Measurements from ENCODE around the gene HEYL.
"Not testable (repeated sequence)": the region's sequence is repeated elsewhere in the genome, so short reads cannot be mapped to it uniquely, and the experiment has no call there.

Gene HEYL

DNA sequence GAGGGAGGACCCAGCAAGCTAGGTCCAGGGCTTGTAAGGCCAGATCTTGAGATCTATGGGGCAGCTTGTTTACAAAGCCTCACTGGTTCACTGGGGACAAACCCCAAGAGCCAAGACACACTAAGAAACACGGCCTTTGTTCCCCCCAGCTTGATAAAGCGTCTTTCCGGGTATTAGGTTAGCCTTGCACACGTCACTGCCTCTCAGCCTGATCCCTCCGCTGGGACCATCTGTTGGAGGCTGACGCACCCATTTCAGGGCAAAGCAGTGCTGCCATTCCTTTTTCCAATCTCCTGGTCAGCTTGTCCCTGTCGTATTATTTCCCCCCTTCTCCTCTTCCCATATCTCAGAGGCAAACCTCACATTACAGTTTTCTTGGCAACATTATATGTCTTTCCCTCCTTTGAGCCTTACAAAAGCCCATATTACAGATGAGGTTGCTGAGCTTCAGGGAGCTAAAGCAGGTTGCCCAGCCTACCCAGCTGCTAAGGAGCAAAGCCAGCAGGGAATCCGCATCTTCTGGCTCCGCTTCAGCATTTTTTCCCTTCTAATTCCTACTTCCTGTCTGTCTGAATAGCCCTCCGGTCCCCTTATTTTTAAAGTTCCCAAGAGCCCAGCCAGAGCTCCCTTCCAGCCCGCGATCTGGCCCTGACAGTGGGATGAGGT is 4.1 kb downstream of the HEYL start:
- DNase-seq: peak; percentile 31

DNA sequence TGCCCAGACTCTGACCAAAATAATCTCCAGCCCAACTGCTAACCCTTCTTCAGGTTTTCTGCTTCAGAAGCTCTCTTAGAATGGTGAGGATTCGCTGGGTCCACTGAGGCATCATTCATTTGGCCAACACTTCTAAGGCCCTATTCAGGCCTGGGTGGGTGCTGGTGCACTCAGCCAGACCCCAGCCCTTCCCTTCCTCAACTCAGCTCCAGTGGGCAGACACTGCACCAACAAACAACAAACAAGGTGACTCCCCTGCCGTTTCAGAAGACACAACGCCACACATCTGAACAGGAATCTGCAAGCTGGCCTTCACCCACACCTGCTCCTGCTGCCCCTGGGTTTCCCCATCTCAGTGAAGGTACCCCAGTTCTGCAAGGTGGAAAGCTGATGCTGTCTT is 6.0 kb downstream of the HEYL start:
- no peak for DNase-seq

DNA sequence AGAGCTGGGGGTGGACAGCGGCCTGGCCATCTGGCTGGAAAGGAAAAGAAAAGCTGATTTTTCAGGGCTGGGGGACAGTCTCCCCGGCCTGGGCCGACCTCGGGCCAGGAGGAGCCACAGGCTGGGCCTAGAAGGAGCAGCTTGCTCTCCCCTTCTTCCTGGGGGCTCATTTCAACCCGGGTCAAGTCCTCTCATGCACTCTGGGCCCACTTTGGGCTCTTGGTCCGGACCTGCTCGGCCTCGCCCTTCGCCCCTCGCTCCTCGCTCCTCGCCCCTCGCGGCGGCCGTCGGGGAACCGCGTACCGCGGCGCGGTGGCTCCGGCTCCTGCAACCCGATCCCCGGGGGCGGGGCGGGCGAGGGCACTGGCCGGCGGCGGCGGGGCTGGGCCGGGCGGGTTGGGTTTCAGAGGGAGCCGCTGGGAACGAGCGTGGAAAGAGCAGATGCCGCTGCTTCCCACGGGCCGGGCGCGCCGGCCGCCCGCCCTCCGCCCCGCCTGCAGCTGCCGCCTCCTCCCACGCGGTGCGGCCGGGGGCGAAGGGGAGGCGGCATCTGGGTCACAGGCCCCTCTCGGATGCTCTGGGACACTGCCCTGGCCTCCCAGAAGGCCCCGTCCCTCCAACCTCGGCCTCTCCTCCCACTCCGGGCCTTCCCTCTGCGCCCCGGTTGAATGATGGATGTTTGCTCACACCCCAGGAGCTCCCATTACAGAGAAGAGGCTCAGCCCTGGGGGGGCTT is 6.6 kb downstream of the HEYL start:
- no peak for DNase-seq

DNA sequence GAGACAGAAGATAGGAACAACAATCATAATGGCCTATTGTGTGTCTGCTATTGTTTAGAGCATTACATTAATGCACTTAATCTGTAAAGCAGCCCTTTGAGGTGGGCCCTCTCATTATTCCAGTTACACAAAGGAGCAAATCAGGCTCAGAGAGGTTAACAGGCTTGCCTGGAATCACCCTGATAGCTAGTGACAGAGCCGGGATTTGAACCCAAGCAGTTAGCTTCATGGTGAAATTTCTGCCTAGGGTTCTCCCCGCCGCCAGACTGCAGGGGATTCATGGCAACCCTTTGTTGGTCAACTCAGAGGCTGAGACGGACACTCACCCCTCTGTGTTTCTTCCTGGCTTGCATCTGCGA is 7.1 kb downstream of the HEYL start:
- no peak for DNase-seq

DNA sequence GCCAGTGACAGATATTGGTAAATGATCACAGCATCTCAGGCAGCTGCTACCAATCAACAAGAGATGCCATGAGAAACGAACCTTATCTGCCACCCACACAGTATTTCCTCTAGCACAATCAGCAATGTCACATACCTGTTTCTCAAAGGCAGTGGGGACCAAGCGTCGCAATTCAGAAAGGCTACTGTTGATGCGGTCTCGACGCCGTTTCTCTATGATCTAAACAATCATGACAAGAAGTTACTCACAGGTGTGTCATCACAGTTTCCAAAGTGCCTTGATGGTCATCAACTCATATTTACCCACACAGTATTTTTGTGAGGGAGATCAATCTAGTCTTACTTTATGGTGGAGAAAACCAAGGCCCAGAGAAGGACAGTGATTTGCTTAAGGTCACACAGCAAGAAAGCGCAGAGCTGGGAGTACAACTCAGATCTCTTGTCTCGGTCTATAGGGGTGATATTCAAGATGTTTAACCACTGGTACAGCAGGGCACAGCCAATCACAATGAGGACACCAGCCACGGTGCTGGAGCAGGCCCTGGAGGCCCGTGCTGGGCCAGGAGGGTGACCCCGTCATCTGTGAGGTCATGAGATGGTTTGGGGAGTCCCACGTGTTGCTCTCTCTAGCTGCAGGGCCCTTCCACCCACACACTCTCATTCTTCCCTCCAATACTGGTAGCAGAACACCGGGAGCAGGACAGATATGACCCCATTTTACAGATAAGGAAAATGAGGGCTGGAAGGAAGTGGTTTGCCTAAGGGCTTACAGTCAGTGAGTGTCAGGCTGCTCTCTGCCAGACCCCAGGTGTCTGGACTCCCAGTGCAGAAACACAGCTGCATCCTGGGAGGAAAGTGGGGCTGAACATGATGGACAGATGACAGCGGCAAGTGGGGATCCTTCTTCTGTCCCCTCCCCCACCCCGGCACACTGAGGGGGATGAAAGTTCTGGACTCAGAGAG is 7.8 kb downstream of the HEYL start:
- DNase-seq: no peak

DNA sequence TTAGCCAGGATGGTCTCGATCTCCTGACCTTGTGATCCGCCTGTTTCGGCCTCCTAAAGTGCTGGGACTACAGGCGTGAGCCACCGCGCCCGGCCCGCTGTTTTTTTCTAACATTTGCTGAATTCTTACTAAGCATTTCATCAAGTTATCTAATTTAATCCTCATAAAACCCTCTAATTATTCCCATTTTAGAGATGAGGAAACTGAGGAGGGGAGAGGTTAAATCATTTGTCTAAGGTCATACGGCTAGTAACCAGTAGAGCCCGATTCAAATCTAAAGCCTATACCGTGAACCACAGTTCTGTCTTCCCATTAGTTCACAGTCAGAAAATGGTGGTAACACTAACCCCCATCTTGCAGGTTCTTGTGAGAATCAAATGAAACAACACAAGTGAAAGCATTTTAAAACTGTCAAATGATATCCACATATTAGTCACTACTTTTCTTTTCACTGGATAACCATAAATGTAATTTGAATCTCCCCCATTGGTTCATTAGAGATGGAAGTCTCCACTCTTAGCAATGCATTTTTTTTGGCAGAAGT is 10.6 kb downstream of the HEYL start:
- DNase-seq: no peak

DNA sequence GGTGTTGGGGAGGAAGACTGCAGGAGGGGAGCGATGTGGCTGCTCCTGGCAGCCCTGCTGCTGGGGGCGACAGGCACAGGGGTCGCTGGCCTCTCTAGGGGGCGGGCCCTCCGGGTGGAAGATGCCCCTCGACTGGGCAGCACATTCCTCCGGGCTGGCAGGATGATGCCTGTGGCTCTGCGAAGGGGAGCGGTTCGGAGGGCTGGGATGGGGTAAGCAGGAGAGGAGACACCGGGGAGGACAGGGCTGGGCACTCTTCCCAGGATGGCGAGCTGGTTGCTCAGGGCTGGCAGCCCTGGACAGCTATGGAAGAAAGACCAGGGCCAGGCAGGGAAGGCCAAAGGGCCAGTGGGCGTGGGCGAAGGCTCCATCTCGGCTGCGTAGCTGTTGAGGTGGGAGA is 12.8 kb downstream of the HEYL start:
- DNase-seq: no peak

DNA sequence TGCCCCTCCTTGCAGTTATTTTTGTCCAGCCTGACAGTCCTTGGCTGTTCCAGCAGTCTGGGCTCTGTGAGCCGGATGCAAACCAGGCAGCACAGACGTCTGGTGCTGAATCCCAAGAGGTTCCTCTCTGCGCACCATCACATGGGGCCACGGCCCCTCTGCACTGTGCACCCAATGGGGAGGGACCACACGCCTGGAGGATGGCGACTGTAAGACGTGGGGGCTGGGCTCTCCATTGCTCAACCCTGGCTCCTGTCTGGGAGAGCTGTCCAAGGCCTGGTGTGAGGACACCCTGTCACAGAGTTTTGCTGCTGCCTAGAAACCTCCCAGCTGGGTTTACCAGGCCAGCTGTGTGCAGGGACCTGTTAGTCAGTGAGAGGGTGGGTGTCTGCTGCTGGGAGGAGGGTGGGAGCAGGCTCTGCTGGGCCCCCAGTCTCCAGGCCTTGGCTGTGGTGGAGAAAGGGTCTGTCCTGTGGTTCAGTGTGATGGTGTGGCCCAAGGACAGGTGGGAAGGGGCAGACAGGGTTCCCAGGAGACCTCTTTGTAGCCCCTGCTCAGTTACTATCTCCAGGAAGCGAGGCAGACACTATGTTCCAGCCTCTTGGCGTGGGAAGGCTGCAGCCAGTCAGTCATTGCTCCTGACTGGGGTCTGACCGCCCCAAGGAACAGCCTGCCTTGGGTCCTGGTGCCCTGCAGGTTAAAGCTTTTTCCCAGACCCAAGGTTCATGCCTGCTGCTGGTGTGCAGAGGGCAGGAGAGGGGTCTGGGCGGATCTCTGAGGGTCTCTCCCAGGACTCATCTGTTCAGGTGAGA is 13.8 kb downstream of the HEYL start:
- DNase-seq: no peak

DNA sequence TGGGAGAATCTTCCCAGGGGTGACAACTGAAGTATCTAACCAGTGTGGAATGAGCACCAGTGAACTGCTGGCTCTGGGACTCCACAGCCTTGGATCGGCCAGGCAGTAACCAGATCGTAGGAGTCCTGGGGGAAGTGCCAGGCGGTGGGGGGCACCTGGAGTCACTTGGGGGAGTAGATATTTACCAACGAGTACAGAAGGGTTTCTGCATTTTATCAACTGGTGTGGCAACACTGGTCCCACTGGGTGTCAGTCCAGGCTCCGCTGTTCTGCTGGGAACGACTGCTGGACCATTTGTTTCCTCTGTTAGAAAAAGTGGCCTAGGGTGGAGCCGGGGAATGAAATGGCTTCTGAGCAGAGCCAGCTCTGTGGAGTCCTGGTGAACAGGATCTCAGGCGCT is 14.4 kb downstream of the HEYL start:
- no peak for DNase-seq

DNA sequence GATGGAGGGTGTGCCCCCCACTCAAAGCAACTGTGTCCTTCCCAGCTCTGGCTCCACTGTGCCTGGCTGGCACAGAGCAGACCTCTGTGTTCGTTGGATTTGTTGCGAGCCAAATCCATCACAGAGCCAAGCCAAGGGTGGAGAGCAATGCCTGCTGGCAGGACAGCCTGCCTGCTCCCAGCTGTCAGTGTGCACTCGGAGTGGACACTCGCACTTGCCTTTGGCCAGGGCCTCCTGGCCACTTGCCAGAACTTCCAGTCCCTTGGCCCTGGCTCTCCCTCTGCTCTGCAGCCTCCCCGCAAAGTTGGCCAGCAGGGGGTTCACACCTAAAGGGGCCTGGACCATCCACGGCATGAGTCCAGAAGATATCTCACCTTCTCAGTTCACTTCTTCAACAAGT is 16.4 kb downstream of the HEYL start:
- DNase-seq: no peak

DNA sequence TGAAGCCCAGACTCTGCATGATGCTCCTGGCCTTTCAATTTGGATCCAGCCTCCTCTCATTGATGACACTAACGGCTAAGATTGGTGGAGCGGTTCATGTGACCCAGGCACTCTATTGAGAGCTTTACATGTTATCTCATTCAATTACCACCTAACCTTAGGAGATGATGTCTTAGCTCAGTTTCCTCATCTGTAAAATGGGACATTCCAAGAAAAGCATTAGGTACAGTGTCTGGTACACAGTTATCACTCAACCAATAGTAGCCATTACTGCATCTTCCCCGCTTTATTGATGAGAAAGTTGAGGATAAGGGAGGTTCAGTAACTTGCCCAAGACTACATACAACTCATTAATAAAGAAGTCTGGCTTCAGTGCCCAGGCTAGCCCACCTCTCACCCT is 17.0 kb downstream of the HEYL start:
- DNase-seq: no peak

DNA sequence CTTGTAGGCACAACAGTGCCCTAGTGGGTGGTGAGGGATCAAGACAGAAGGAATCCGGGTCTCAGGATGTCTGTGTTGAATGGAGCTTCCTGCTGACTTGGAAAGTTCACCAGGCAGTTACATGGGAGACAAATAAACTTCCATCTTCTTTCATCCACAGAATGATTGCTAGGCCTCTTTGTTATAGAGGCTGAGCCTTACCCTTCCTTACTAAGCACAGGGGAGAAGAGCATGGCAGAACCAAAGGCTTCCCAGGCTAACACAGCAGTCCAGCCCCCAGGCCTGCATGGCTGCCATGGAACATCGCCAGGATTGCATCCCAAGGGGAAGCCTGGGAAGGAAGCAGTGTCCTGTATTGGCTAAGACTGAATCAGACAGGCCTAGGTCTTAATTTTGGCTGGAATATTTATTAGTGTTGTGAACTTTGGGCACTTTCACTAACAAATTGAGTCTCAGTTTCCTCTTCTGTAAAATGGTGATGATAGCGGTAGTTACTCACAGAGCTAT is 18.7 kb downstream of the HEYL start:
- DNase-seq: no peak

DNA sequence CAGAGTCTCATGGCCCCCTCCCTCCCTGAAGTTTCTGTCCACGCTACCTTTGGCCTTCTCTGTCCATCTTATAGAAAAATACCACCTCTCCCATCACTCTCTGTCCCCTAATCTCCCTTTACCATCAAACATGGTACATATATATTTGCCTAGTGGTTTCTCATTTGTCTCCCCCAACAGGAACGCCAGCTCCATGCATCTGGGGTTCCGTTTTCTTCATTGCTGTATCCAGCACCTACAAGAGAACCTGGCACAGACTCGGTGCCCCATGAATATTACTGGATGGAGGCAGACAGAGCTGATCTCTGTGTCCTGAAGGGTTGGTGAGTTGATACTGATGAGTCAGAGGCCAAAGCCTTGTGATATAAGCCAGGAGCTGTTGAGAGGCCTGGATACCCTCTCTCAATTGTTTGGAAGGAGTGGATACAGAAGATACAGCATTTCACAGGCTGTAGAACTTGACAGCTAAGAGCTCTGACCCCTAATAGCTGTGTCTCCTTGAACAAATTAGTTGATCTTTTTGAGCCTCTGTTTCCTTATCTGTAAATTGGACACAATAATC is 21.9 kb downstream of the HEYL start:
- DNase-seq: no peak

DNA sequence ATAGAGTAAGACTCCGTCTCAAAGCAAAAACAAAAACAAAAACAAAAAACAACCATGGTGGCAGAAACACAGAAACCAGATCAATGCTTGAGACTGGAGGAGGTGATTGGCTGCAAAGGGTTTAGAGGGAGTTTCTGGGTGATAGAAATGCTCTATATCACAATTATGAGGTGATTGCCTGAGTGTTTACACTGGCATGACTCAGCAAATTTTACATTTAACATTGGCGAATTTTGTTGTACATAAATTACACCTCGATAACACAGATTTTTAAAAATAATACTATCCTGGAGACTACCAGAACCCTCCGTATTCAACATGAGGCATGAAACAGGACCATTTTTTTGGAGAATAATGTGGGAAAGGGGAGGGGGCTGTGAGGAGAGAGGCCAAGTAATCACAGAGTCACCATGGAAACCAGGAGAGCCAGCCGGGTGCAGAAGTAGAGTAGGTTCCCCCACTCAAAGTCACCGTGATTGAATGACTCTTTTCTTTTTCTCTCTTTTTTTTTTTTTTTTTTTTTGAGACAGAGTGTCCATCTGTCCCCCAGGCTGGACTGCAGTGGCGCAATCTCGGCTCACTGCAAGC is 24.3 kb downstream of the HEYL start:
- DNase-seq: peak; percentile 5

DNA sequence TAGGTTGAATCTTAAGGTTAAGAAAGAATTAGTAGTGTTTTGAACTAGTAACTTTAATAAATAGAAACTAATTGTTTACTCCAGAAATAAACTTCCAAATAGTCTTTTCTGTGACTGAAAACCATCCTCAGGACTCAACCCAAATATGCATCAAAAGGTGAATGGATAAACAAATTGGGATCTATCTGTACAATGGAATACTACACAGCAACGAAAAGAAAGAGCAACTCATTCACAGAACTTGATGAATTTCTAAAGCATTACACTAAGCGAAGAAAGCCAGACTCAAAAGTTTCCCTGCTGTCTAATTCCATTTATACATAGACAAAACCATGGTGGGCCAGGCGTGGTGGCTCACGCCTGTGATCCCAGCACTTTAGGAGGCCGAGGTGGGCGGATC is 25.0 kb downstream of the HEYL start:
- DNase-seq: no peak

DNA sequence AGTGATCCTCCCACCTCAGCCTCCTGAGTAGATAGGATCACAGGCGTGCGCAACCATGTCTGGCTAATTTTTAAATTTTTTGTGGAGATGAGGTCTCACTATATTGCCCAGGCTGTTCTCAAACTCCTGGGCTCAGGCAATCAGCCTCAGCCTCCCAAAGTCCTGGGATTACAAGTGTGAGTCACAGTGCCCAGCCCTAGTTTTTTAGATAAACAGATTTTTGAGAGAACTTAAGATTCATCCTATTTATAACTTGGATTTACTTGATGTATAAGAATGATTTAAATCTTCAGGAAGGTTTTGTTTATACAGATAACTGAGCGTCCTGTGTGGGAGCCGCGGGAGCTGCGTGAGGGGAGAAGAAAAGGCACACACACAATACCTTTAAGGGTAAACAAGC is 26.2 kb downstream of the HEYL start:
- no peak for DNase-seq

DNA sequence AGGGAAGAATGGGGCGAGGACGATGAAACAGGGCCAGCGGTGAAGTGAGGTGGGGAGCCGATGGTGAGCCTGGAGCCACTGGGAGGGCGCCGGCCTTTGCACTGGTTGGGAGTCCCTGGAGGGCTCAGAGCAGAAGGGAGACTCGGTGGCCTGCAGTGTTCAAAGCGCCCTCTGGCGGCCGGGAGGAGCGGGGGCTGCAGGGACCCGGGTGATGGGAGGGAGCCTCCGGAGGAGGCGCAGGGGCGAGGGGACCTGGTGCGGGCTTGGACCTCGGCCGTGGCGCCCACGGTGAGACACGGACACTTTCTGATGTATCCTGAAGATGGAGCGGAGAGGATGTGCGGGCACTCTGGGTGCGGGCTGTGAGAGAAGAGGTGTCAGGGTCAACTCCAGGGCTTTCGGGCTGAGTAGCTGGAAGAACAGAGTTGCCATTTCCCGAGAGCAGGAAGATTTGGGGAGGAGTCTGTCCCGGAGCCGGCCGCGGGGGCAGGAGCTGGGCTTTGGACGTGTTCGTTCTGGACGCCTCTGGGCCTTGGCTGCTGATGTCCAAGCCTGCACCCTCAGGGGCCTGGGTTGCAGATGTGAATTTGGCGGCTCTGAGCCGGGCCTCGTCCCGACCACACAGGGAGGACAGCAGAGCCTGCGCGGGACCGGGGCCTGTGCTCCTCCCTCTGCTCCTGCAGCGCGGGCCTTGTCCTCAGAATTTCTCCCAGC is 29.7 kb downstream of the HEYL start:
- DNase-seq: no peak

DNA sequence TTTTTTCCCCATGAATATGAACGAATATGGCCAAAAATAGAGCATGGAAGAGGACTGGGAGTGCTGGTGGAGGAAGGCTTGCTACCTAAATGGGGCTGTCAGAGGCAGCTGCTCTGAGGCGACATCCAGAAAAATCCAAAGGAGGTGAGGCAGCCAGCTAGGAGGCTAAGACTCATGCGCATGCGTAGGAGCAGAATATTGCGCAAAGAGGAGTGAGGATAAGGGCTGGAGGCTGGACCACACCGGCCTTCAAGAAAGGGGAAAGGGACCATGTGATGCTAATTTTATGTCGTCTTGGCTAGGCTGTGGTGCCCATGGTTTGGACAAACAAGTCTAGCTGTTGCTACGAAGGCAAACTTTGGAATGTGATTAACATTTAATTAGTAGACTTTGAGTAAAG is 30.5 kb downstream of the HEYL start:
- no peak for DNase-seq

DNA sequence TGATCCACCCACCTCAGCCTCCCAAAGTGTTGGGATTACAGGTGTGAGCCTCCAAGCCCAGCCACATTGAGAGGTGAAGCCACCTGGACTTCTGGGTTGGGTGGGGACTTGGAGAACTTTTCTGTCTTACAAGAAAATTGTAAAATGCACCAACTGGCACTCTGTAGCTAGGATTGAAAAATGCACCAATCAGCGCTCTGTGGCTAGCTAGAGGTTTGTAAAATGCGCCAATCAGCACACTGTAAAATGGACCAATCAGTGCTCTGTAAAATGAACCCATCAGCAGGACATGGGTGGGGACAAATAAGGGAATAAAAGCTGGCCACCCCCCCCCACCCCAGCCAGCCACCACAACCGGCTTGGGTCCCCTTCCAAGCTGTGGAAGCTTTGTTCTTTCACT is 35.8 kb downstream of the HEYL start:
- DNase-seq: not testable (repeated sequence)

DNA sequence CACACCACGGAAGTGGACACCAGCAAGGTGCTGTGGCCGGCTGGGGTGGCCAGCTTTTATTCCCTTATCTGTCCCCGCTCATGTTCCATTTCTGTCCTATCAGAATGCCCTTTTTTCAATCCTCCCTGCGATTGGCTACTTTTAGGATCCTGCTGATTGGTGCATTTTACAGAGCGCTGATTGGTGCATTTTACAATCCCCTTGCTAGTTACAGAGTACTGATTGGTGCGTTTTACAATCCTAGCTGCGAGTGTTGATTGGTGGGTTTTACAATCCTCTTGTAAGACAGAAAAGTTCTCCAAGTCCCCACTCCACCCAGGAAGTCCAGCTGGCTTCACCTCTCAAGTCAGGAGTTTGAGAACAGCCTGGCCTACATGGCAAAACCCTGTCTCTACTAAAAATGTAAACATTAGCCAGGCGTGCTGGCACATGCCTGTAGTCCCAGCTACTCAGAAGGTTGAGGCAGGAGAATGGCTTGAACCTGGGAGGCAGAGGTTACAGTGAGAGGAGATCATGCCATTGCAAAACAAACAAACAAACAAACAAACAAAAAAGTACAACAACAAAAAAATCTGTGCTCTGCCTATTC is 37.7 kb downstream of the HEYL start:
- DNase-seq: not testable (repeated sequence)

DNA sequence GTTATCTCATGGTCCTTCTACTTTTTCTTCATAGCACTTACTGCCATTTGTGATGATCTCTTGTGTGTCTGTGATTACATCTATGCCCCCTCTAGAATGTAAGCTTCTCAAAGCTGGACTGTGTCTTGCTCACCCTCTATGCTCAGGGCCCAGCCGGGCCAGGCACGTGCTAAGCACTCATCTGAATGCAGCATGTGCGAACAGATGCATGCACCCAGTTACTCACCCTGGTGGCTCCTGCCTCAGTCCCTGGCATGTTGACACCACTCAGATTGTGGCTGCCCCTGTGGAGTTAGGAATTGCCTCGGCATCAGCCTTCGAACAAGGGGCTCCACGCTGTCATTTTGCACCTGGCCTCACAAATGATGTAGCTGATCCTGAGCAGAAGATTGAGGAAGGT is 43.3 kb downstream of the HEYL start:
- no peak for DNase-seq
